ENCODE data around the gene AK5.

The AK5 gene

GRCh38 chr1:77438236-77438913 lies 156.6 kb downstream of the AK5 start:
- DNase-seq (ENCODE audit: low read depth) = no peak

GRCh38 chr1:77446841-77447555 lies 165.2 kb downstream of the AK5 start:
- DNase-seq (ENCODE audit: low read depth) = no peak

DNA sequence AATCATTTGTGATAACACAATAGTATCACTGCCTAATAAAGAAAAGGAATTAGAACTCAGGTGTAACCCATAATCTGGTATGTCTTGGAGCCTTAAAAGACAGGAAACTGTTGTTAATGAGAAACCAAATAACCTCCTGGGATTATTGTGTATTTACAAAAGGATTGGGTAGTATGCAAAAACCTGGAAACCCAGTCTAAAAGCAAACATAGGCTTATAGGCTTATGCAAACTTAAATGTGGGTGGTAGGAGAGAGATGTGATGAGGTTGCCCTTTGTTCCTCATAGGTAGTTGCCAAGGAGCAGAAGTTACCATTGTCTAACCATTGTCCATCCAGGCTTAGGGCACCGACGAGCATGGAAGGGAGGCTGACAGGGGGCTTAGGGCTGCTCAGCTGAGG lies 165.8 kb downstream of the AK5 start:
- no peak for DNase-seq (ENCODE audit: low read depth)

DNA sequence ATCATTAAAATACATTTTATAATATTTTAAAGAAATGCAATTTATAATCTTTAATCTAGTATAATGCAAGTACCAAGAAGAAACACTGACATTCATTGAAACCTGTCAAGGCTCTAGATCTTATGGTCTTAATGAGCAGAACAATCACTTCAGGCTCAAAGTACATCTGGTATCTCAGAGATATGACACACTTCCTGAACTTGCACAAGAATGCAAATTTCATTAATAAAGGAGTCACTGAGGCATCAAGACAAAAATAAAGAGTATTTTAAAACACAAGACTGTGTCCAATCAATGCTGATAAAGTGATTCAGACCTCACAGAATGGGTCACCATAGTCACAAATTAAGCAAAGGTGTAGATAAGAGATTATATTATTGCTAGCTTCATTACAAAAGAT lies 178.1 kb downstream of the AK5 start:
- DNase-seq (ENCODE audit: low read depth) = no peak

GRCh38 chr1:77461691-77462090 lies 179.9 kb downstream of the AK5 start:
- DNase-seq (ENCODE audit: low read depth) = no peak

DNA sequence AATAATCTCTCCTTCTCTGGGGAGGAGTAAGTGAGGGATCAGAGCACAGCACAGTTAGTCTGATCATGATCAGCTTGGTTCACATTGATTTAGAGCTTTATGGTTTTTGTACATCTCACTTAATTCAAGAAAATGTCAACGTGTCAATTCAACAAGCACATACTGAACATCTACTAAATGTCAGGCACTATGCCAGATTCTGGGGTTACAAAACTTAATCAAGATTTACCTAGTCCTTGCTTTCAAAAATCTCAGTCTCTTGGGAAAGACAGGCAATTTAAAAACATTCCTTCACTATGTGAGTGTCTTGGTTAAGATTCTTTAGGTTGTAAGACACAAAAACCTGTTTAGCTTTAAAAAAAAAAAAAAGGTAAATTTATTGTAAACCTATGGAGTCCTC lies 181.4 kb downstream of the AK5 start:
- no peak for DNase-seq (ENCODE audit: low read depth)

GRCh38 chr1:77465139-77465538 lies 183.3 kb downstream of the AK5 start:
- no peak for DNase-seq (ENCODE audit: low read depth)

GRCh38 chr1:77465922-77466321 lies 184.1 kb downstream of the AK5 start:
- no peak for DNase-seq (ENCODE audit: low read depth)

GRCh38 chr1:77467021-77467595 lies 185.3 kb downstream of the AK5 start:
- DNase-seq (ENCODE audit: low read depth) = no peak

DNA sequence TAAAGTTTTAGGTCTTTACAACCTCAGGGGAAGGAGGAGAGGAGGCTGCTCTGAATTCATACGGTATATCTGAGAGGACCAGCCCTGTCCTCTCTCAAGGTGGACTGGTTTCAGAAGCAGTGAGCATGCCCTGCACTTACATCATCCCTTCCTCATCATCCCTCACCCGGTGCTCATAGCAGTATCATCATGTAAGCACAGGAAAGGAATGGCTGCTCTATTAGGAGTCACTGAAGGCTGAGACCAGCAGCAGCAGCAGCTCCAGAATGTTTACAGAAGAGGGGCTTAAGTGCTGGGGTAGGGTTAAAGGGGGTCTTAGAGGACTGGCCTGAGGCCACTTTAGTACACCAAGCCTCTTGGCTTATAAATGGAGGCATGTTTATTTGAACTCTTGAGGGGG lies 185.9 kb downstream of the AK5 start:
- DNase-seq (ENCODE audit: low read depth) = no peak

- no peak for DNase-seq (ENCODE audit: low read depth)
Observed at GRCh38 chr1:77468257-77468948, 186.6 kb downstream of the AK5 start.

- no peak for DNase-seq (ENCODE audit: low read depth)
Observed at GRCh38 chr1:77468949-77469710, 187.3 kb downstream of the AK5 start.

- DNase-seq (ENCODE audit: low read depth) = no peak
Observed at GRCh38 chr1:77471691-77472090, 189.9 kb downstream of the AK5 start.

GRCh38 chr1:77473690-77474089 lies 191.9 kb downstream of the AK5 start:
- no peak for DNase-seq (ENCODE audit: low read depth)

- no peak for DNase-seq (ENCODE audit: low read depth)
Observed at GRCh38 chr1:77475641-77476040, 193.8 kb downstream of the AK5 start.

GRCh38 chr1:77476475-77476874 lies 194.7 kb downstream of the AK5 start:
- no peak for DNase-seq (ENCODE audit: low read depth)

DNA sequence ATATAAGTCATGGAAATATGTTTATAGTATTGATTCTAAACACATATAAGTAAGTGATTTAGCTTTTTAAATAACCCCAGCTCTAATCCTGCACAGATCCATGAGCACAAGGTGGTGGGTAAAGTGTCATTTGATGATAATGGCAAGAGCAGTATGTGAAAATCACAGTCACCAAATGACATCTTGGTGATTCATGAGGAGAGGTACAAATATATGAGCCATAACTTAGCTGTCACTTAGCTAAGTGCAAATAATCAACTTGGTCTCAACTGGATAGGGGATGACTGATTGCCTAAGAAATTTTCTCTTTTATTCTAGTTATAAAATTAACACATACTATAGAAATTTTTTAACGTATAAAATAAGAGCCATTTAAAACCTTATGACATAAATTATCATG lies 202.5 kb downstream of the AK5 start:
- DNase-seq (ENCODE audit: low read depth) = no peak

DNA sequence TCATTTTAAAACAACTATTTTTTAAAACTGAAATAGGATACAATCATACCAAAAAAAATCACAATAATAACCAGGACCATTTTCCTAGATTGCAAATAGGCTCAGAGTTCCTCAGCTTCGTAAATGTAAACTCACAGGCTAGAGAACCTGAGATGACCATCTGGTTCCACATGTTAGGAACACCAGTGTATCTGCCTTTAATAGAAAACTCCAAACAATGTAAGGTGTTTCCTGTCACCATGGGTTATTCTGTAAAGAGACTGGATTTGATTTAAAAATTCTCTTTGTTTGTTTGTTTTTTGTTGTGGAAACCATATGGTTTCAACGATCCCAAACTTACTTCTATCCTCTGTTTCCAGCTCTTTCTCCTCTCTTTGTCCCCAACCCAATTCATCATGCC lies 203.1 kb downstream of the AK5 start:
- DNase-seq (ENCODE audit: low read depth) = no peak

GRCh38 chr1:77487631-77488030 lies 205.8 kb downstream of the AK5 start:
- no peak for DNase-seq (ENCODE audit: low read depth)

DNA sequence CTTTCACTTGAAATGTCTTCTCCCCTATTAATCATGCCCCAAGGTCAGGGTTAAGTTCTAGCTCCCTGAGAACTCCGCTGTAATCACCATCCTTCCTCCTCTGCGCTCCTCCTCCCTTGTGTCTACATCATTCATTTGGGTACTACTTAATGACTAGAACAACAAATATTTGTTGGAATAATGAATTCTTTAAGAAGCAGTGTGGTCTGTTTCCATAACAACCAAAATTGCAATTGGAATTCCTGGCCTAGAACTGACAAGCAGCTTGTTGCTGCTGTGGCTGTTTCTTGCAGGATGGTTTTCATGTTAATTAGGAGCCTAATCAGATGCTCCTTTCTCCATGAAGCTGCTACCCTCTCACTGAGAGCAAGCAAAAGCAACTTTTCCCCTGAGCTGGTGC lies 208.1 kb downstream of the AK5 start:
- DNase-seq (ENCODE audit: low read depth) = no peak

GRCh38 chr1:77494026-77494425 lies 212.2 kb downstream of the AK5 start:
- DNase-seq (ENCODE audit: low read depth) = no peak

DNA sequence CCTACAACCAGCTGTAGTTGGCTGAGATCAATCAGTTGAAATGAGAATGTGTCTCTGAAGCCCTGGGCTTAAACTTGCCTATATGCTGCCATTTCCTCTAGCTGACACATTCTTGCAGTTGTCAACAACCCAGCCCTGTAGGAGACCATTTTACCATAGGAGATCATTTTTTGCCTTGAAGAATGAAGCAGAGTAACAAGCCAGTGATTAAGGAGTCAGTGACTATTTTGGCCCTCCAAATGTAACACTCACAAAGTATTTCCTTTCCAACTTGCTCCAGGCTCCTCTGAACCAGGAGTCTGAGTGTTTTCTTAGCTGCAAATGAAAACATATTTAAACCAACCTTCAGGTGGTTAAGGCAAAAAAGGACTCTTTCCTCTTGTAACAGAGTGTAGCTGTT lies 217.1 kb downstream of the AK5 start:
- DNase-seq (ENCODE audit: low read depth) = no peak

All from stimulated activated CD8-positive, alpha-beta memory T cell treated with anti-CD3 and anti-CD28 coated beads, Interleukin-15, amount 100 ng/mL, for 1 hour (primary cell).